Nephron (organoid): ENCODE results near the gene IRX6.

Source experiments
- H3K27ac Mint-ChIP-seq, 3 experiments: 2 replicates each; pipeline ENCODE4 v1.8.0; 2020; ENCODE audit warnings: mixed read lengths in 3 of 3, mild to moderate bottlenecking in 2 of 3, moderate library complexity in 1 of 3
- H3K27me3 Mint-ChIP-seq: 2 replicates; pipeline ENCODE4 v1.8.0; 2021; ENCODE audit warnings: low read depth, mild to moderate bottlenecking, moderate library complexity, mixed read lengths
- H3K36me3 Mint-ChIP-seq: 2 replicates; pipeline ENCODE4 v1.8.0; 2020; ENCODE audit warnings: low read depth, mixed read lengths
- H3K4me1 Mint-ChIP-seq: 2 replicates; pipeline ENCODE4 v1.8.0; 2020; ENCODE audit warnings: mixed read lengths
- H3K4me3 Mint-ChIP-seq, 3 experiments: 2 replicates each; pipeline ENCODE4 v1.8.0; 2020; ENCODE audit warnings: mild to moderate bottlenecking in 3 of 3, mixed read lengths in 3 of 3, moderate library complexity in 2 of 3
- H3K9me3 Mint-ChIP-seq: 2 replicates; pipeline ENCODE4 v1.8.0; 2020; ENCODE audit warnings: mixed read lengths
- CTCF ChIP-seq, 3 experiments: fragments of 200-600 bp; sonication (generic); IDR thresholded peaks; one replicate each; pipeline ENCODE4 v1.5.0; 2021; ENCODE audit warnings: antibody characterized with exemption in 3 of 3; ENCODE audit not compliant: unreplicated experiment in 3 of 3

The IRX6 gene

GRCh38 chr16:55297910-55298479 lies 26.0 kb upstream of the IRX6 start:
- Mint-ChIP-seq H3K4me1 (peaks cover 25% of the 10 kb centered on the region), H3K9me3 (peaks cover 7% of the 10 kb centered on the region), H3K27ac (no peak overlapping the region), H3K36me3 (peaks cover 4% of the 10 kb centered on the region), H3K4me3 (no peak overlapping the region), H3K27me3 (peaks cover 55% of the 10 kb centered on the region)
- TF ChIP-seq CTCF (IDR thresholded peaks at IDR 0.05; ENCODE audit: unreplicated experiment in 3 of 3), result no peak

- no peak for TF ChIP-seq CTCF (IDR thresholded peaks at IDR 0.05; ENCODE audit: unreplicated experiment in 3 of 3)
- peaks cover 72% of the 10 kb centered on the region for H3K27me3 Mint-ChIP-seq
- peaks cover 20% of the 10 kb centered on the region for H3K4me1 Mint-ChIP-seq
Measured at GRCh38 chr16:55301385-55302008, 22.5 kb upstream of the IRX6 start.

GRCh38 chr16:55302635-55303034 lies 21.4 kb upstream of the IRX6 start:
- no peak overlapping the region for H3K27ac Mint-ChIP-seq
- H3K27me3 Mint-ChIP-seq, result peaks cover 70% of the 10 kb centered on the region
- no peak overlapping the region for H3K4me3 Mint-ChIP-seq
- peaks cover 20% of the 10 kb centered on the region for H3K4me1 Mint-ChIP-seq
- H3K9me3 Mint-ChIP-seq, result peaks cover 5% of the 10 kb centered on the region
- peaks cover 2% of the 10 kb centered on the region for H3K36me3 Mint-ChIP-seq
- TF ChIP-seq CTCF (IDR thresholded peaks at IDR 0.05; ENCODE audit: unreplicated experiment in 3 of 3), result no peak

More at GRCh38 chr16:55301385-55302008, 22.5 kb upstream of the IRX6 start:
- peaks cover 7% of the 10 kb centered on the region for H3K9me3 Mint-ChIP-seq
- H3K36me3 Mint-ChIP-seq, result peaks cover 4% of the 10 kb centered on the region
- peak overlapping the region in 1 of 3 experiments; percentile 21 for H3K27ac Mint-ChIP-seq
- no peak overlapping the region for H3K4me3 Mint-ChIP-seq

GRCh38 chr16:55308973-55309372 lies 15.0 kb upstream of the IRX6 start:
- peaks cover 4% of the 10 kb centered on the region for H3K9me3 Mint-ChIP-seq
- H3K4me1 Mint-ChIP-seq, result no peaks in the 10 kb centered on the region
- TF ChIP-seq CTCF (IDR thresholded peaks at IDR 0.05; ENCODE audit: unreplicated experiment in 3 of 3), result no peak
- no peak overlapping the region for H3K27ac Mint-ChIP-seq
- no peaks in the 10 kb centered on the region for H3K36me3 Mint-ChIP-seq
- H3K4me3 Mint-ChIP-seq, result no peak overlapping the region
- peaks cover 55% of the 10 kb centered on the region for H3K27me3 Mint-ChIP-seq

GRCh38 chr16:55322327-55322726 lies 1.7 kb upstream of the IRX6 start:
- Mint-ChIP-seq H3K9me3 (no peaks in the 10 kb centered on the region), H3K27me3 (peaks cover 98% of the 10 kb centered on the region), H3K4me1 (peaks cover 9% of the 10 kb centered on the region), H3K4me3 (no peak overlapping the region), H3K36me3 (no peaks in the 10 kb centered on the region), H3K27ac (no peak overlapping the region)
- no peak for TF ChIP-seq CTCF (IDR thresholded peaks at IDR 0.05; ENCODE audit: unreplicated experiment in 3 of 3)
